Hepatocyte (in vitro differentiated cells): Measurements from ENCODE around the gene C2CD4C. TPM values are rescaled to one million over a fixed set of nuclear protein-coding genes. Genes with fewer than 3 reads are reported as not detected.
"Not testable (repeated sequence)": the region's sequence is repeated elsewhere in the genome, so short reads cannot be mapped to it uniquely, and the experiment has no call there.

Source experiments
- DNase-seq: peaks from one replicate; pipeline ENCODE4 v3.0.0-alpha.2; 2016; ENCODE audit warnings: low spot score
- H2AFZ ChIP-seq: fragments of 200-600 bp; sonication (generic); 2 replicates; pipeline ENCODE4 v1.6.0; 2016; ENCODE audit warnings: antibody characterized with exemption, mild to moderate bottlenecking
- H3K27ac ChIP-seq: fragments of 200-600 bp; sonication (generic); 2 replicates; pipeline ENCODE4 v1.5.1; 2016; ENCODE audit warnings: mild to moderate bottlenecking
- H3K27me3 ChIP-seq: fragments of 200-600 bp; sonication (generic); 2 replicates; pipeline ENCODE4 v1.6.1; 2016
- H3K36me3 ChIP-seq: fragments of 200-600 bp; sonication (generic); replicated peaks from 2 replicates; pipeline ENCODE4 v1.5.1; 2016; ENCODE audit warnings: low read depth; ENCODE audit not compliant: insufficient read depth
- H3K4me1 ChIP-seq: fragments of 200-600 bp; sonication (generic); 2 replicates; pipeline ENCODE4 v1.5.1; 2016; ENCODE audit warnings: mild to moderate bottlenecking, moderate library complexity; ENCODE audit not compliant: insufficient read depth
- H3K4me2 ChIP-seq: fragments of 200-600 bp; sonication (generic); 2 replicates; pipeline ENCODE4 v1.6.0; 2016
- H3K4me3 ChIP-seq: fragments of 200-600 bp; sonication (generic); 2 replicates; pipeline ENCODE4 v1.5.1; 2016; ENCODE audit warnings: mild to moderate bottlenecking
- H3K79me2 ChIP-seq: fragments of 200-600 bp; sonication (generic); 2 replicates; pipeline ENCODE4 v1.6.0; 2017; ENCODE audit warnings: mild to moderate bottlenecking
- H3K9me2 ChIP-seq: fragments of 200-600 bp; sonication (generic); replicated peaks from 2 replicates; pipeline ENCODE4 v1.6.0; 2017; ENCODE audit warnings: mild to moderate bottlenecking; ENCODE audit not compliant: insufficient read depth
- H3K9me3 ChIP-seq: fragments of 200-600 bp; sonication (generic); 2 replicates; pipeline ENCODE4 v1.5.1; 2016; ENCODE audit warnings: low read depth, mild to moderate bottlenecking
- H4K20me1 ChIP-seq: fragments of 200-600 bp; sonication (generic); 2 replicates; pipeline ENCODE4 v1.6.0; 2016; ENCODE audit warnings: mild to moderate bottlenecking; ENCODE audit not compliant: insufficient read depth, poor library complexity, severe bottlenecking
- CTCF ChIP-seq: fragments of 200-600 bp; sonication (generic); IDR thresholded peaks from 2 replicates; pipeline ENCODE4 v1.5.1; 2016; ENCODE audit warnings: antibody characterized with exemption, mild to moderate bottlenecking; ENCODE audit not compliant: poor library complexity
- EZH2 ChIP-seq: fragments of 200-600 bp; sonication (generic); IDR thresholded peaks from 2 replicates; pipeline ENCODE4 v1.6.1; 2016; ENCODE audit warnings: antibody characterized with exemption, mild to moderate bottlenecking, borderline replicate concordance
- EZH2phosphoT487 ChIP-seq: fragments of 200-600 bp; sonication (generic); IDR thresholded peaks from one replicate; pipeline ENCODE4 v1.6.1; 2018; ENCODE audit warnings: antibody characterized with exemption, mild to moderate bottlenecking, low read depth, moderate library complexity; ENCODE audit not compliant: unreplicated experiment, severe bottlenecking
- WGBS: methylation state at CpG from one replicate; pipeline ENCODE4 v1.1.6; 2016; ENCODE audit warnings: low lambda C conversion rate; ENCODE audit errors: missing lambda C conversion rate; 5-methylcytosine and 5-hydroxymethylcytosine counted together
- polyA plus RNA-seq: library from polyadenylated mRNA; unstranded; fragments of >200 nt; fragmentation: Nextera tagmentation; extraction: Ambion mirVana; gene quantifications from 2 replicates; pipeline ENCODE4 v1.2.1, GENCODE V29; 2016
- total RNA-seq: library from RNA; depleted of rRNA; stranded (reverse); fragments of >200 nt; gene quantifications from 2 replicates; pipeline ENCODE4 v1.2.3, GENCODE V29; 2014

C2CD4C gene
- total and polyA plus RNA-seq, 2 experiments from 2014 or later: 3.4 to 4.6 TPM

- not testable (repeated sequence) for H3K4me2 ChIP-seq, DNase-seq, H3K9me3 ChIP-seq, H3K79me2 ChIP-seq, H3K9me2 ChIP-seq, H3K4me3 ChIP-seq, H2AFZ ChIP-seq, H3K4me1 ChIP-seq, H4K20me1 ChIP-seq, H3K27me3 ChIP-seq, H3K27ac ChIP-seq, H3K36me3 ChIP-seq
- TF ChIP-seq CTCF: peak; percentile 13
- 62% methylated on average over 8 of the region's 8 CpGs for WGBS
These were observed 22.8 kb downstream of the C2CD4C start for GRCh38 chr19:386189-386588.

- Histone ChIP-seq H3K27me3 (no peaks in the 10 kb centered on the region), H3K9me3 (no peaks in the 10 kb centered on the region), H3K79me2 (no peaks in the 10 kb centered on the region), H2AFZ (no peak overlapping the region), H3K36me3 (no peaks in the 10 kb centered on the region), H3K4me1 (no peaks in the 10 kb centered on the region), H3K27ac (no peak overlapping the region), H3K4me2 (no peak overlapping the region), H4K20me1 (no peaks in the 10 kb centered on the region), H3K9me2 (no peaks in the 10 kb centered on the region), H3K4me3 (no peak overlapping the region)
- DNase-seq: no peak
- WGBS: 50% methylated on average over 4 of the region's 9 CpGs
- TF ChIP-seq EZH2 (no peak), CTCF (no peak), EZH2phosphoT487 (no peak)
These were observed 24.2 kb downstream of the C2CD4C start for GRCh38 chr19:384799-385169.

GRCh38 chr19:383922-384798, 24.8 kb downstream of the C2CD4C start:
- no peaks in the 10 kb centered on the region for H3K79me2 ChIP-seq
- H3K4me1 ChIP-seq: no peaks in the 10 kb centered on the region
- no peaks in the 10 kb centered on the region for H3K27me3 ChIP-seq
- H3K4me3 ChIP-seq: no peak overlapping the region
- no peak overlapping the region for H3K27ac ChIP-seq
- WGBS: 44% methylated on average over 43 of the region's 44 CpGs
- H3K4me2 ChIP-seq: no peak overlapping the region
- no peaks in the 10 kb centered on the region for H3K9me3 ChIP-seq
- H4K20me1 ChIP-seq: no peaks in the 10 kb centered on the region
- no peak overlapping the region for H2AFZ ChIP-seq
- H3K9me2 ChIP-seq: no peaks in the 10 kb centered on the region
- peak; percentile 60 for TF ChIP-seq CTCF
- TF ChIP-seq EZH2: no peak
- H3K36me3 ChIP-seq: no peaks in the 10 kb centered on the region
- DNase-seq: peak; percentile 49
